MM.1S (cell line): ENCODE measurements around the gene STK32C.

Source experiments
- CTCF ChIP-seq: fragments of 300-600 bp; sonication (generic); IDR thresholded peaks from 2 replicates; pipeline ENCODE4 v1.5.1; 2016; ENCODE audit warnings: antibody characterized with exemption, low read length, mixed read lengths
- EZH2 ChIP-seq: fragments of 300-600 bp; sonication (generic); optimal IDR thresholded peaks from 2 replicates; pipeline ENCODE3; 2017; ENCODE audit warnings: low read depth, mild to moderate bottlenecking, antibody characterized with exemption, low read length, mixed read lengths
- EZH2phosphoT487 ChIP-seq: fragments of 300-600 bp; sonication (generic); IDR thresholded peaks from 2 replicates; pipeline ENCODE4 v1.6.1; 2018; ENCODE audit warnings: antibody characterized with exemption, low read length

GRCh38 chr10:132273304-132273944 is 34.3 kb downstream of the STK32C start:
- TF ChIP-seq CTCF (no peak), EZH2 (no peak), EZH2phosphoT487 (no peak)
